Stimulated activated CD8-positive, alpha-beta memory T cell treated with anti-CD3 and anti-CD28 coated beads, Interleukin-2, amount 100 ng/mL, for 1 hour (primary cell): Measurements from ENCODE around the gene CRIP1.
A peak's percentile ranks its signal among the peaks of the same experiment; 100 is the strongest.

Source experiments
- DNase-seq, 2 donors: peaks; one replicate each; pipeline ENCODE4 v3.0.0-alpha.2; 2020; ENCODE audit warnings: low read depth in 2 of 2

CRIP1 gene

DNA sequence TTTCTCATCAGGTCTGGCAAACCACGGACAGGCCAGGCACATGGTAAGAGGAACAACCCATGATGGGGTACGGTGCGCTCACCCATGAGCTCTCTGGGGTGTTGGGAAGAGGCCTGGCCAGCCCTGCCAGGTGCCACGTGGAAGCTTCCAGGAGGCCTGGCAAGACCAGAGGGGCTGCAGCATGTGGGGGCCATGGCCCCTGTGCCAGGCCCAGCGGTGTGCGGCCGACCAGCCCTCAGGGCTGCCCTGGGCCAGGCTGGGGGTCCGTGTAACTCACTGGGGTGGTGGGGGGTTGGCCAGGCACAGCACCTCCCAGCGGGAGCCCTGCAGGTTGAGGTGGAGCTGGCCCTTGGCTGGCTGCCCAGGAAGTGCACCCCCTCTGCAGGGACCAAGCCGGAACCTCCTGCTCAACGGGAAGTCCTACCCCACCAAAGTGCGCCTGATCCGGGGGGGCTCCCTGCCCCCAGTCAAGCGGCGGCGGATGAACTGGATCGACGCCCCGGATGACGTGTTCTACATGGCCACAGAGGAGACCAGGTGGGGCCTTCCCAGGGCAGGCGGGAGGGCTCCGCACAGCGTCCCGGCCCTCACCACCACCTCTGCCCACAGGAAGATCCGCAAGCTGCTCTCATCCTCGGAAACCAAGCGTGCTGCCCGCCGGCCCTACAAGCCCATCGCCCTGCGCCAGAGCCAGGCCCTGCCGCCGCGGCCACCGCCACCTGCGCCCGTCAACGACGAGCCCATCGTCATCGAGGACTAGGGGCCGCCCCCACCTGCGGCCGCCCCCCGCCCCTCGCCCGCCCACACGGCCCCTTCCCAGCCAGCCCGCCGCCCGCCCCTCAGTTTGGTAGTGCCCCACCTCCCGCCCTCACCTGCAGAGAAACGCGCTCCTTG lies 17.0 kb upstream of the CRIP1 start:
- DNase-seq: no peak

DNA sequence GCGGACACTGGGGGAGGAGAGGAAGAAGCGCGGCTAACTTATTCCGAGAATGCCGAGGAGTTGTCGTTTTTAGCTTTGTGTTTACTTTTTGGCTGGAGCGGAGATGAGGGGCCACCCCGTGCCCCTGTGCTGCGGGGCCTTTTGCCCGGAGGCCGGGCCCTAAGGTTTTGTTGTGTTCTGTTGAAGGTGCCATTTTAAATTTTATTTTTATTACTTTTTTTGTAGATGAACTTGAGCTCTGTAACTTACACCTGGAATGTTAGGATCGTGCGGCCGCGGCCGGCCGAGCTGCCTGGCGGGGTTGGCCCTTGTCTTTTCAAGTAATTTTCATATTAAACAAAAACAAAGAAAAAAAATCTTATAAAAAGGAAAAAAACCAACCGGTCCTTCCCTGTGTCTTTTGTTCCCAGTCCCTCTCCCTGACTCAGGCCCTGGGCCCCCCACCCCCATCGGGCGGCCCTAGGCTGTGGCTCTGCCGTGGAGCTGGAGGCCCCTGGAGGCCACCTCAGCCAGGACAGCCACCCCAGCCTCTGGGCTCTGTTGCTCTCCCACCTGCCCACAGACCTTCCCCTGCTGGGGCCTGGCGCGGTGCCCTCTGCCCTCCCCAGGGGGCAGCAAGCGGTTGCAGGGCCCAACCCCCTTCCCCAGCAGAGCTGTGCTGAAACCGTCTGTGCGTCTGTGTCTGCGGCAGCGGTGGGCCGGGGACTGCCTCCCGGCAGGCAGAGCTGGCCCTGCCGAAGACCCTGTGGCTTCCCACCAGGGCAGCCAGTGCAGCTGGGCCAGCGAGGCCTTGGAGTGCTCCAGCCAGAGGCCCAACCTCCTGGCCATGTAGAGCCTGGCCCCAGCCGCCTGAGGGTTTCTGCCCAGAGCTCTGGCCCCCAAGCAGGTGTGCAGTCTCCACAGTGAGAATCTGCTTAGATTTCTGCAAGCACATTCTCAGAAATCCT lies 16.1 kb upstream of the CRIP1 start:
- no peak for DNase-seq

DNA sequence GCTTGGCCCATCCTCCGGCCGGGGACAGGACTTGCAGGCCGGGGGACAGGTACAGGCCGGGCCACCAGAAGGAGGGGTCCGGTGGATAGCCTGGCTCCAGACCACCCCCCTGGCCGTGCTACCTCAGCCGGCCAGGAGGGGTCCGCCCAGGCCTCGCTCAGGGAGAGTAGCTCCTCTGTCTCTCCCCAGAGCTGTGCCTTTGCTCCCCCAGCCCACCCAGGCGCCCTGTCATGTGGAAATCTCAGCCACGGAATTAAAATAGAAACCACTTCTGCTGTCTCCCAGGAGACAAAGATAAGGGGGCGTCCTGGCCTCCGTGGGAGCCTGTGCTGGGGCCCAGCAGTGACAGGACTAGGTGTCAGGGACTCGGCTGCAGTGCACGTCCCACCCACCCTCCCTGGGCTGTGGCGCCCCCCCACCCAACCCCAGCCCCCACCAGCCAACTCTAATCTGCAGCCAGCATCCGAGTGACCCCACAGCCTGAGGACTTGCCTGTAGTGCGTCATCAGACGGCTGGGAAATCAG lies 15.3 kb upstream of the CRIP1 start:
- DNase-seq: no peak

DNA sequence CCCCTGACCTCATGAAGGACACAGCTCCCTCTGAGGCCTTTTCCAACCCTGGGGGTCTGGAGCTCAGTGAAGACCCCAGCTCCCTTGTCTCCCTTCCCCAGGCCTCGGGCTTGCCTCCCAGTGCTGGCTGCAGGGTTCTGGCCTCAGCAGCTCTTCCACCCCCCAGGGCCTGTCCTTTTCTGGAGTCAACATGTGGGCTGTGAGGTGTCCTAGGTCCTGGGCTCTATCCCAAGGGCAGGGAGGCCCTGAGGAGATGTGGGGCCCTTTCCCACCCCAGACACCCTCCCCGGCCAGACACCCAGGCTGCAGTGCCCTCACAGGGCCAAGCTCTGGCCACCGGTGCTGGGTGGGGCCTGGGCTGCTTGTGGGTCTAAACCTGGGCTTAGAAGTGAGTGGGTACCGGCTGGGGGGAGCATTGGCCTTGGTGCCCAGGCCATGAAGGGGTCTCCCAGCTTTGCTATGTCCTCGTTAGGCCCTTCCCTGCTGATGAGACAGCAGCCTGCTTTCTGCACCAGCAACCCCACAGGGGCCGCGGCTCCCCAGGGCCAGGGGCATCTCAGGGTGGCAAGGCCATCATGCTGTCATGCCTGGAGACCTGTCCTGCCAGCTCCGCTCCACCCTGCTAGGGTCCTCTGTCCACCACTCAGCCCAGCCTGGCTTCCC lies 14.7 kb upstream of the CRIP1 start:
- no peak for DNase-seq

DNA sequence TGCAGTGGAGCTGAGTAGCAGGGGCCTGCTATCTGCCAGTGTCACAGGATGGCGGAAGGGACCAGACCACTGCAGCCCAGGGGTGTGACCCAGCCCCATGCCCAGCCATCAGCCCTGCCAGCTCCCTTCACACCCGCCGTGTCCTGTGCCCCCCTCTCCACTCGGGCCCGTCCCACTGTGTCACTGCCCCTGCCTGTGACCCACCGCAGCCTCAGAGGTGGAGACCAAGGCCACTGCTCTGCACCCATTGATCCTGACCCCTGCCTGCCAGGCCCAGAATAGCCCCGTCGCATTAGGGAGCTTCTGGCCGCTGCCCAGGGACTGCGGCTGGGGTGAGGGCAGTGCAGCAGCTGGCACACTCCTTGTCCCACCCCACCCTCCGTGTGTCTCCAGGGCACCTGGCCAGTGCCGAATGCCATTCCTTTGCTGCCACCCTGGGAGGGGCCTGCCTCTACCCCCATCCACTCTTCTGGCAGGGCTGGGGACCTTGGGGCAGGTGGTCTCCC lies 14.1 kb upstream of the CRIP1 start:
- DNase-seq: no peak

DNA sequence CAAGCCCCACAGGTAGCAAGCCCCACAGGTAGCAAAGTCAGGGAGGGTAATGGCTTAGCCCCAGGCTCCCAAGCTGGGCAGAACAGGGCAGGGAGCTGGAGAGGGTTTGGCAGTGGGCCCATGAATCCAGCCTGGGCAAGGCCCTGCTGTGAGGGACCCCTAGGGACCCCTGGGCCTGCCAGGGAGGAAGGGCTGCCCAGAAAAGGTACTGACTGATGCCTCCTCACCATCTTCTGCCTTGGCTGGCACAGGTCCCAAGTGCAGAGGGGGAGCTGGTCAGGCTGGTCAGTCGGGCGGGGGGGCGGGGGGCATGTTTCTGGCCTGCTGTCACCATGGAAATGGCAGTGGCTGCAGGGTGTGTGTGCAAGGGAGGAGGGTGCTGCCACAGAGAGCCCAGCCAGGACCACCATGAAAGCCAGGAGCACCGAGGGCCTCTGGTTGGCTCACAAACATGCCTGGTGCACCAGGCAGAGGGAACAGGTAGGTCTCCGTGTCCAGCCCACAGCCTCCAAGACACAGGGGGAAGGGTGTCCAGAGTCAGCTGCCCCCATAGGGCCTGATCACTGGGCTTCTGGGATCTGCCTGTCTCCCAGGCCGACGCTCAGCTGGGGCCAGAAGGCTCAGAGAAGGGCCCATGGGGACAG lies 13.5 kb upstream of the CRIP1 start:
- DNase-seq: no peak

DNA sequence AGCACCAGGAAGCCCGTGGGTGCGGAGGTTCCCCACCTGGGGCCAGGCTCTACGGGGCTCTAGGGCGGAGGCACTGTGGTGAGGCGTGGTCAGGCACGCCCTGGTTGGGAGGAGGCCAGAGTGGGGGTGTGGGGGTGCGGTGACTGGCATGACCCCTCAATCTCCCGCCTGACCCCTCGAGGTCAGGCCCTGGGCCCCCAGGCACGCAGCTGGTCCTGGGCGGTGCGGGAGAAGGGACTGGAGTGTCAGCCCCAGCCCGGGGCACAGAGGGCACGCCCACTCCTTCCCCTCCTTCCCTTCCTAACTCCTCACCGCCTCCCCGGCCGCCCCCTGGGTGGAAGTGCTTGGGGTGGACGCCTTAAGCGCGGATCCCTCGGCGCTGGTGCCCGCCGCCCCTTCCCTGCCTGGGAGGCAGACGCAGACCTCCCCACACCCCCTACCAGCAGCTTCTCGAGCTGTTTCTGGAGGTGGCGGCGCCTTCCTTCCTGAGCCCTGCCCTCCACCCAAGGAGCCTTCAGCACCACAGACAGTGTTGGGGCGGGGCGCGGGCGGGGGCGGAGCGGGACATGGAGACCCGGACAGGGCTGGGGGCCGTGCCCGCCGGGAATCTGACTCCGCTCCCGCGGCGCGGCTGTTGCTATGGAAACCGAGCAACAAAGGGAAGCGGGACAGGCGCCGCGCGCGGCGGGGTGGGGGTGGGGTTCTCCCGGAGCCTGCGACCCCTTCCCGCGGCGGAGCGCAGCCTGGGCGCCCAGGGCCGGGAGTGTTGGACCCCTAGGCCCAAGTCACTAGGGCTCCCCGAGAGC lies 12.8 kb upstream of the CRIP1 start:
- DNase-seq: peak in 1 of 2 donors; percentile 62

DNA sequence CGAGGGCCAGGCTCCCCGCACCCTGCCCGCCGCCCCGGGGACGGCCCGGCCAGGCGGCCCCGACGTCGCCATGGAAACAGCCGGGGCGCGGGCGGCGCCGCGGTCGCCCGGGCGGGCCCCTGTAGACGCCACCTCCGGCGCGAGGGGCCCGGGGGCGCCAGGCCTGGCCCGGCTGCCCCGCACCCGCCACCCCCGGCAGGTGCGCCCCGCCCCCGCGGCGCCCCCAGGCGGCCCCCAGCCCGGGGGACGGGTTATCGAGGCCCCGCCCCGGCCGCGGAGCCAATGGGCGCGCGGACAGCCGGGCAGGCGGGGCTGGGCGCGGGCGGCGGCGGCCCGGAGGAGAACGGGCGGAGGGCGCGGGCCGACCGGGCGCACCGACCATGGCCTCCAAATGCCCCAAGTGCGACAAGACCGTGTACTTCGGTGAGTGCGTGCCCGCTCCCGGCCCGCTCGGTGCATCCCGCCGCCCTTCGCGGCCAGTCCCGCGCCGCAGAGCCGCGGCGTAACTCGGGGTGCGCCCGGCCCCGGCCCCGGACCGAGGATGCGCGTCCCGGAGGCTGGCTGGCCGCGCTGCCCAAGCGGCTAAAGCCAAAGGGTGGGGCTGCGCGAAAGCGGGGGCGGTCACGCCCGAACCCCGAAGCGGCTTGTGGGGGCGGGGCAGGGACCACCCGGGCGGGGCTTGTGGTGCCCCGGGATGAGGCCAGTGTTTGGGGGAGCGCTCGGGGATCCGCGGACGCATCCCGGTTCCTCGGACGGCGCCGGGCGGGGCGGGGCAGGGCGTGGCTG lies 12.0 kb upstream of the CRIP1 start, which contains the start of gene CRIP2:
TSS of gene CRIP2 (plus strand) at position 339 of the 786 bp plus-strand sequence. CDS start at position 381, 42 bp downstream.
- DNase-seq: no peak

DNA sequence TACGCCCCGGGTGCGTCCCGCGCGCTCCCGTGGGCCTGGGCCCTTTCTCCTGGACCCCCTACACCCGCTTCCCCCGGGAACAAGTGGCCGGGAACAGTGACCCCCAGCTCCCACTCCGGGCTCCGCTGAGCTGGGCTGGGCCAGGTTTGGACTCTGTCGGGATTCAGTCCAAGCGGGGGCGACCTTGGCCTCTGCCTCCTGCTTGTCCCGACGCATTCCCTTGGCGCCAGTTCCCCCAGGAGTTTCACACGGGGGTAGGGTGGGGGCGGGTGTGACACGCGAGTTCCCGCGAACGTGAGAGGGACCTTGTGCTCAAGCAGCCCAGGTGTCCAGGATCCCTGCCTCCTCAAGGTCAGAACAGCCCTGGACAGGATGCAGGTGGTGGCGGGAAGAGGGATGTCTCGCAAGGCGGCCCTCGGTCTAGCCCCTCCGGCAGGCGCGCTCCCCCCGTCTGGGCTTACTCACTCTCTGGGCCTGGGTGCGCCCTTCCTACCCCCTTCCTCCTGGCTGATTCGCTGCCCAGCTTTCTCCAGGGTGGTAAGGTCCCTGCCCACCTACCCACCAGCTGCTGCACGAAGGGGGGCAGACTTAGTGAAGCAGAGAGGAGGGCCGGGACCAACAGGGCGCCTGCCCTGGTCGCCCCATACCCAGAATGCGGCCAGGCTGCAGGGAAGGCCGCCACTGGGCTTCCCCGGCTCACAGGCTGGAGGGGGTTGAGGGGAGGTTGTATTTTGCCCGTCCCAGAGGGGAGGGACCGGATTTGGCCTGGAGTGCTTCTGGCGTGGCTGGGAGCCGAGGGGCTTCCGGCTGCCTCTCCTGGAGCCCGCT lies 11.2 kb upstream of the CRIP1 start:
- no peak for DNase-seq

DNA sequence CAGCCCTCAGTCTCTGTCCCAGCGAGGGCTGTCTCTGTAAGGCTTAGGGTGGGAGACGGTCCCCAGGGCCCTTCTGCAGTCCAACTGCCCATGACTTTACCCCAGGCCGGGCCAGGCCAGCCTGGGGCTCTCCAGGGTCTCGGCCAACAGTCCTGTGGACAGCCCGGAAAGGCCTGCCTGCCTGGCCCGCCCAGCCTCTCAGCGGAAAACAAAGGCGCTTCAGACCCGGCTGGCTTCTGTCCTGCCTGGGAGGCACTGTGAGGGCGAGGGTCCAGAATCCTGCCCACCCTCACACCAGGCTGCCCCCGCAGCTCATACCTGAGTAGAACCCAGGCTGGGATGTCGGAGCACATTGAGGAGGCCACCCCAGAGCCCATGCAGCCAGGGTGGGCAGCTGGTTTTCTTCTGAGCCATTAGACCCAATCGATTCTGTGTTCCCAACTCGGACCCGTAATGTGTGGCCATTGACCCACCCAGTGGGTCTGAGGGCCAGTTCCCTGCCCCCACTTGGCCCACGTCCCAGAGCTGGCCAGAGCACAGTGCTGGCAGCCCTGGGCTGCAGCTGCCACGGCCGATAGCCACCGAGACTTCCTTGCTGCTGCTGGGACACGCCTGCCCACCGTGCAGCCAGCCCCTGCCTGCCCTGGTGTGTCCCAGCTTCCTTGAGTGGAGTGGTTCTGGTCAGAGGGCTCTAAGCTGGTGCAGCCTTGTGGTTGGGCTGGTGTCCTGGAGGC lies 10.4 kb upstream of the CRIP1 start:
- DNase-seq: no peak

DNA sequence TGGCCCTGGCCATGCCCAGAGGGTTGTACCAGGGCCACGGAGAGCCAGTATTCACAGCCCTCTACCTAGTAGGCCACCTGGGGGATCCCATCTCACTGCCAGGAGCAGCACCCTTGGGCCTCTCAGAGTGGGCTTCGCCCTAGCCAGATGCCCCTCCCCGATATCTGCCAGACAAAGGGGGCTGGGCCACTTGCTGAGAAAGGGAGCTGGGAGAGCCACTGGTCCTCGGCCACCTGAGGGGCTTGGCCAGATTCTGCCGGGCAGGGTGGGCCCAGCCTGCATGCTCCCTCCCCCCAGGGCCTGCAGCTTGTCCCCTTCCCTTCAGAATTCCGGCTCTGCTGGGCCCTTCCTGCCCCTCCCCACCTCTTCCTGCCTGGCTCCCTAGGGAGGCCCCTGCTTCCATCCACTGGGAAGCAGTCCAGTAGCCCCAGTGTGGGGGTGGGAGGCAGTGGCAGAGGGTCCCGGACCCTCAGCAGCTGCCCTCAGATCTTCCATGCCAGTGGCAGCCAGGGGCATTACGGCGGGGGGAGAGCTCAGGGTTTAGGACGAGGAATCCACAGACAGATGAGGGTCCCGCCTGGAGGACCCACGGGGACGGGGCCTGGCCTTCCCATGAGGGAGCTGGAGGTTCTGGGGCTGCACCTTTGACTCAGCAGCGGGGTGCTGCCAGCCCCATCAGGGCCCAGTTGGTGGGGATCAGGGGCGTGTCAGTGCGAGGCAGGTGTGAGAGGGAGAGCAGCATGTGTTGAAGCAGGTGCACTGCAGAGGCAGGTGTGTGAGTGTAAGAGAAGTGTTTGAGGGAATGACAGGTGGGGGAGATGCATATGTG lies 9.6 kb upstream of the CRIP1 start:
- DNase-seq: no peak

DNA sequence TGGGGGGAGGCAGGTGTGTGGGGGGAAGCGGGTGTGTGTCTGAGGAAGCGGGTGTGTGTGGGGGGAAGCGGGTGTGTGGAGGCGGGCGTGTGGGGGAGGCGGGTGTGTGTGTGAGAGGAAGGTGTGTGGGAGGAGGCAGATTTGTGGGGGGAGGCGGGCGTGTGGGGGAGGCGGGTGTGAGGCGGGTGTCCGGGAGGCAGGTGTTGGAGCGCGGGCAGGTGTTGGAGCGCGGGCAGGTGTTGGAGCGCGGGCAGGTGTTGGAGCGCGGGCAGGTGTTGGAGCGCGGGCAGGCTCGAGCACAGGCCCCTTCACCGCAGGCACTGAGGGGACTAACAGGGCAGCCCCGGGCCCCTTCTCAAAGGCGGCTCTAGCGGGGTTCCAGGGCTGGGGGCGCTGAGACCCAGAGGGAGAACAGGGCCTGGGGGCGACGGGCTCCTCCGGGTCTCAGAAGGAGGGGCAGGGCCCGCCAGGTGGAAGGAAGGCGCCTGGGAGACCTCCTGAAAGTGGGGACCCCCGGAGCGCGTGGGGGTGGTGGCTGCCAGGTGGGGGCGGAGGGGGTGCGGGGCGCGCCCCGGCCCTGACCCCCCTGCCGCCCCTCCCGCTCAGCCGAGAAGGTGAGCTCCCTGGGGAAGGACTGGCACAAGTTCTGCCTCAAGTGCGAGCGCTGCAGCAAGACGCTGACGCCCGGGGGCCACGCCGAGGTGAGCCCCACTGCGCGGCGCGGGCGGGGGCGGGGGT lies 8.9 kb upstream of the CRIP1 start:
- peak in 1 of 2 donors; percentile 62 for DNase-seq

DNA sequence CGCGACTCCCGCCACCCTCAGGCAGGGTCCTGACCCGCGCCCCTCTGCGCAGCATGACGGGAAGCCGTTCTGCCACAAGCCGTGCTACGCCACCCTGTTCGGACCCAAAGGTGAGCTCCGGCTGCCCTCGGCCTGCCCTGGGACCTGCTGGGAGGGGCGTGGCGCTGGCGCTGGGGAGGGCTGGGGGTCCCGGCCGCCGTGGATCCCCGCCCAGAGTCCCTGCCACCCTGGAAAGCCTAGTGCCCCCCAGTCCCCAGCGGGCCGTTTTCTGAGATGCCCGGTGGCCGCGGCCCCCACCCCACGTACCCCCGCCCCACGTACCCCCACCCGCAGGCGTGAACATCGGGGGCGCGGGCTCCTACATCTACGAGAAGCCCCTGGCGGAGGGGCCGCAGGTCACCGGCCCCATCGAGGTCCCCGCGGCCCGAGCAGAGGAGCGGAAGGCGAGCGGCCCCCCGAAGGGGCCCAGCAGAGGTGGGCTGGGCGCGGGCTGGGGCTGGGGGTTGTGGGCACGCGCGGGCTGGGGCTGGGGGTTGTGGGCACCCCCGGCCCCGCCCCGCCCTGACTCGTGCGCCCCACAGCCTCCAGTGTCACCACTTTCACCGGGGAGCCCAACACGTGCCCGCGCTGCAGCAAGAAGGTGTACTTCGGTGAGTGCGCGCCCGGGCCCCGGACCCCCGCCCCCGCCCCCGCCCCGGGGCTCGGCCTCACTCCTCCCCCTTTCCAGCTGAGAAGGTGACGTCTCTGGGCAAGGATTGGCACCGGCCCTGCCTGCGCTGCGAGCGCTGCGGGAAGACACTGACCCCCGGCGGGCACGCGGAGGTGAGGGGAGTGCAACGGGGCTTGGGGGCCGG lies 8.1 kb upstream of the CRIP1 start:
- DNase-seq: no peak

DNA sequence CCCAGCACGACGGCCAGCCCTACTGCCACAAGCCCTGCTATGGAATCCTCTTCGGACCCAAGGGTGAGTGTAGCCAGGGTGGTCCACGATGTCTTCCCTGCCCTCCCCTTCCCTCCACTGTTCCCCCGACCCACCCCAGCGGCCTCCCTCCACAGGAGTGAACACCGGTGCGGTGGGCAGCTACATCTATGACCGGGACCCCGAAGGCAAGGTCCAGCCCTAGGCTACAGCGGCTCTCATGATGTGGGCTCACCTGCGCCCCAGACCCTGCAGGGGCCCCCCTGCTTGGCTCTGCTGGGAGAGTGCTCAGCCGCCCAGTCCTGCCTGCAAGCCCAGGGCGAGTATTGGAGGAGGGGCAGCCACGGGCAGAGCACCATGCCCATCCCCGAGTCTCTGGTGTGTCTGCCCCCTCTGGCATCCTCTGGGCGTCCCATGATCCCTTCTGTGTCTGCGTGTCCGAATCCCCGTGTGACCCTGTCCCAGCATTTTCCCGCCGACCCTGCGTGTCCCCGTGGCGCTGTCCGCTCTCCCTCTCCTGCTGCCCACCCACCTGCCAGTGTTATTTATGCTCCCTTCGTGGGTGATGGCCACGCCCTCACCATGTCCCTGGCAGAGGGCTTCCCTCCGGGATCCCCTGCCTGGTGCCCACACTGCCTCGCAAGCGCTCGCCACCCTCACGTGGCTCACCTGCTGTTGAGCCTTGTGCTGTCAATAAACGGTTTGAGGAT lies 7.1 kb upstream of the CRIP1 start:
- DNase-seq: no peak
